K562 (cell line): ENCODE results near the gene GGTLC3. TPM values are rescaled to one million over a fixed set of nuclear protein-coding genes. Genes with fewer than 3 reads are reported as not detected.

Source experiments
- polyA plus RNA-seq, 8 experiments: library from polyadenylated mRNA; depleted of rRNA in 4 of 8; stranded (reverse) in 5 of 8; unstranded in 3 of 8; fragments of >200 nt; fragmentation: Nextera tagmentation in 2 of 8; fragmentation: Illumina TruSeq in 1 of 8; extraction: Ambion mirVana in 2 of 8; extraction: Trizol in 1 of 8; gene quantifications; 2 replicates each; pipeline versions ENCODE4 v1.2.1 to v1.2.3, GENCODE V29; 2011 to 2014; ENCODE audit warnings: inconsistent platforms in 1 of 8, missing spikeins in 1 of 8
- total RNA-seq, 7 experiments: library from RNA; depleted of rRNA in 6 of 7; stranded (reverse); fragments of >200 nt in 6 of 7; fragmentation: Illumina TruSeq in 2 of 7; extraction: Trizol in 2 of 7; gene quantifications; 2 replicates each; pipeline versions ENCODE4 v1.2.1 to v1.2.3, GENCODE V29; 2011 to 2021; ENCODE audit warnings: low replicate concordance in 1 of 7

Gene GGTLC3
- total and polyA plus RNA-seq, 9 of the 15 experiments (the other 6 are each of a cell fraction or from before 2014, with no cell fraction given): not detected

Other genes starting within 250 kb of the GGTLC3 start
- 1.2 and 3.8 TPM in 2 replicates for gene TMEM191B, start 9.6 kb upstream of the GGTLC3 start, total RNA-seq (2014; rRNA removed)
- gene TMEM191B, start 9.6 kb upstream of the GGTLC3 start, total RNA-seq (2014; rRNA removed; fragmentation: Illumina TruSeq; extraction: Trizol): not detected in 2 replicates
- gene TMEM191B, start 9.6 kb upstream of the GGTLC3 start, total RNA-seq (2015; rRNA removed; fragmentation: Illumina TruSeq; extraction: Trizol): 0.65 TPM in 1 of 2 replicates, not detected in the other
- 3.9 and 5.3 TPM in 2 replicates for gene TMEM191B, start 9.6 kb upstream of the GGTLC3 start, total RNA-seq (2021)
- gene TMEM191B, start 9.6 kb upstream of the GGTLC3 start, polyA plus RNA-seq (2011; rRNA removed): 0.65 and 1.7 TPM in 2 replicates
- gene TMEM191B, start 9.6 kb upstream of the GGTLC3 start, polyA plus RNA-seq (2014; fragmentation: Illumina TruSeq; extraction: Trizol): not detected in 2 replicates
- gene TMEM191B, start 9.6 kb upstream of the GGTLC3 start, polyA plus RNA-seq (2014; fragmentation: Nextera tagmentation; extraction: Ambion mirVana): not detected
- 0.61 and 1.8 TPM in 2 replicates for gene TMEM191B, start 9.6 kb upstream of the GGTLC3 start, polyA plus RNA-seq (2014; rRNA removed)
- 0.59 and 1.1 TPM in 2 replicates for gene RIMBP3, start 93.8 kb upstream of the GGTLC3 start, total RNA-seq (2014; rRNA removed)
- gene RIMBP3, start 93.8 kb upstream of the GGTLC3 start, total RNA-seq (2014; rRNA removed; fragmentation: Illumina TruSeq; extraction: Trizol): 0.29 and 0.36 TPM in 2 replicates
- 0.58 and 0.79 TPM in 2 replicates for gene RIMBP3, start 93.8 kb upstream of the GGTLC3 start, total RNA-seq (2015; rRNA removed; fragmentation: Illumina TruSeq; extraction: Trizol)
- gene RIMBP3, start 93.8 kb upstream of the GGTLC3 start, total RNA-seq (2021): 0.82 and 1.2 TPM in 2 replicates
- 0.17 and 0.54 TPM in 2 replicates for gene RIMBP3, start 93.8 kb upstream of the GGTLC3 start, polyA plus RNA-seq (2011; rRNA removed)
- gene RIMBP3, start 93.8 kb upstream of the GGTLC3 start, polyA plus RNA-seq (2014; fragmentation: Illumina TruSeq; extraction: Trizol): 0.52 and 0.54 TPM in 2 replicates
- gene RIMBP3, start 93.8 kb upstream of the GGTLC3 start, polyA plus RNA-seq (2014; fragmentation: Nextera tagmentation; extraction: Ambion mirVana): under 1 TPM; 0.01 to 0.06 TPM
- gene RIMBP3, start 93.8 kb upstream of the GGTLC3 start, polyA plus RNA-seq (2014; rRNA removed): 0.20 and 0.23 TPM in 2 replicates